H1 (cell line): Measurements from ENCODE around the gene SH2D1A. TPM values are rescaled to one million over a fixed set of nuclear protein-coding genes. Genes with fewer than 3 reads are reported as not detected.

ENCODE experiments used
- CTCF ChIA-PET: fragments of 300-600 bp; sonication (Branson Sonifier 250); formaldehyde crosslinking; loops from one replicate; lab custom pipeline; 2021; ENCODE audit not compliant: partially characterized antibody; lab: Charles Lee
- POLR2A ChIA-PET: fragments of 300-600 bp; sonication (Branson Sonifier 250); formaldehyde crosslinking; loops from one replicate; lab custom pipeline; 2021; ENCODE audit warnings: inconsistent platforms; ENCODE audit not compliant: partially characterized antibody; lab: Charles Lee
- DNase-seq, 2 experiments: peaks; one replicate each; pipeline versions ENCODE4 v3.0.0 to v3.0.0-alpha.2; 2010 to 2022; ENCODE audit warnings: low spot score in 2 of 2, low read depth in 1 of 2, mixed read lengths in 1 of 2
- FAIRE-seq: peaks from 2 replicates; lab custom pipeline; 2011; peaks lifted over from hg19 to GRCh38; lab: Jason Lieb, UNC
- H2AFZ ChIP-seq: 2 replicates; pipeline ENCODE4 v1.8.1; 2012; ENCODE audit warnings: low read length, inconsistent platforms
- H2AK5ac ChIP-seq: 2 replicates; pipeline ENCODE4 v1.6.1; 2013; ENCODE audit warnings: low read depth, low read length
- H2BK120ac ChIP-seq: replicated peaks from 2 replicates; pipeline ENCODE3; 2013; ENCODE audit warnings: low read depth, low read length, inconsistent platforms
- H2BK12ac ChIP-seq: 2 replicates; pipeline ENCODE4 v1.6.1; 2013; ENCODE audit warnings: low read depth, low read length
- H2BK15ac ChIP-seq: 2 replicates; pipeline ENCODE4 v1.6.1; 2013; ENCODE audit warnings: low read length
- H2BK20ac ChIP-seq: 2 replicates; pipeline ENCODE4 v1.6.1; 2013; ENCODE audit warnings: low read length
- H2BK5ac ChIP-seq: 2 replicates; pipeline ENCODE4 v1.6.1; 2013; ENCODE audit warnings: low read depth, low read length
- H3K14ac ChIP-seq: 2 replicates; pipeline ENCODE4 v1.6.1; 2013; ENCODE audit warnings: inconsistent platforms; ENCODE audit not compliant: insufficient read length
- H3K18ac ChIP-seq: 2 replicates; pipeline ENCODE4 v1.6.1; 2013; ENCODE audit warnings: low read length; ENCODE audit errors: extremely low read depth
- H3K23ac ChIP-seq: 2 replicates; pipeline ENCODE4 v1.6.1; 2013; ENCODE audit warnings: inconsistent platforms; ENCODE audit not compliant: insufficient read length
- H3K23me2 ChIP-seq: 2 replicates; pipeline ENCODE4 v1.6.1; 2013; ENCODE audit warnings: low read depth, low read length
- H3K27ac ChIP-seq: 2 replicates; pipeline ENCODE4 v1.6.1; 2011; ENCODE audit warnings: low read depth, low read length, inconsistent platforms
- H3K27me3 ChIP-seq, 4 experiments: replicated peaks in 1 of 4; 1 replicate in 1 of 4; 2 replicates in 3 of 4; pipeline versions ENCODE4 v1.6.1 to v1.8.1; 2011 to 2013; ENCODE audit warnings: low read length in 3 of 4, mild to moderate bottlenecking in 3 of 4, inconsistent platforms in 2 of 4, mixed read lengths in 2 of 4, moderate library complexity in 1 of 4; ENCODE audit not compliant: control insufficient read depth in 3 of 4, insufficient read depth in 3 of 4; ENCODE audit errors: extremely low read depth in 1 of 4
- H3K36me3 ChIP-seq, 4 experiments: 2 replicates each; pipeline versions ENCODE4 v1.6.1 to v1.8.1; 2011 to 2013; ENCODE audit warnings: mild to moderate bottlenecking in 4 of 4, low read length in 3 of 4, moderate library complexity in 2 of 4, control low read depth in 1 of 4, inconsistent platforms in 1 of 4; ENCODE audit not compliant: insufficient read depth in 4 of 4, control insufficient read depth in 2 of 4
- H3K4ac ChIP-seq: replicated peaks from 2 replicates; pipeline ENCODE3; 2013; ENCODE audit warnings: low read length, low read depth, mixed read lengths, inconsistent platforms; ENCODE audit not compliant: insufficient read length
- H3K4me1 ChIP-seq, 4 experiments: replicated peaks in 1 of 4; 1 replicate in 1 of 4; 2 replicates in 3 of 4; pipeline versions ENCODE4 v1.6.1 to v1.8.1; 2011 to 2013; ENCODE audit warnings: low read length in 3 of 4, inconsistent platforms in 2 of 4, mixed read lengths in 1 of 4; ENCODE audit not compliant: insufficient read depth in 4 of 4, control insufficient read depth in 3 of 4
- H3K4me2 ChIP-seq, 2 experiments: 2 replicates each; pipeline versions ENCODE4 v1.6.1 to v1.8.1; 2011 to 2013; ENCODE audit warnings: low read depth in 2 of 2, low read length in 2 of 2, control low read depth in 1 of 2, inconsistent platforms in 1 of 2, mild to moderate bottlenecking in 1 of 2; ENCODE audit not compliant: insufficient read depth in 1 of 2
- H3K4me3 ChIP-seq, 4 experiments: fragments of 200-600, 300-600 bp in 1 of 4; sonication (generic), shearing (Covaris generic), sonication (Bioruptor Twin) in 1 of 4; 2 replicates each; pipeline versions ENCODE4 v1.5.1 to v1.8.1; 2011 to 2016; ENCODE audit warnings: low read length in 4 of 4, low read depth in 3 of 4, control low read depth in 2 of 4, inconsistent platforms in 2 of 4, mild to moderate bottlenecking in 2 of 4, mixed read lengths in 1 of 4, moderate library complexity in 1 of 4; ENCODE audit not compliant: insufficient read depth in 2 of 4; ENCODE audit errors: extremely low read depth in 1 of 4
- H3K56ac ChIP-seq: replicated peaks from 2 replicates; pipeline ENCODE3; 2013; ENCODE audit warnings: low read depth, mild to moderate bottlenecking, mixed read lengths, low read length, inconsistent platforms; ENCODE audit not compliant: insufficient read length
- H3K79me1 ChIP-seq: 2 replicates; pipeline ENCODE4 v1.6.1; 2013; ENCODE audit warnings: low read depth, low read length, control low read depth
- H3K79me2 ChIP-seq, 2 experiments: 2 replicates each; pipeline versions ENCODE4 v1.6.1 to v1.8.1; 2012 to 2013; ENCODE audit warnings: low read length in 2 of 2, mild to moderate bottlenecking in 2 of 2, inconsistent platforms in 1 of 2; ENCODE audit not compliant: insufficient read depth in 2 of 2, control insufficient read depth in 1 of 2
- H3K9ac ChIP-seq, 4 experiments: replicated peaks in 1 of 4; 1 replicate in 1 of 4; 2 replicates in 3 of 4; pipeline versions ENCODE4 v1.6.1 to v1.8.1; 2011 to 2013; ENCODE audit warnings: low read depth in 3 of 4, low read length in 3 of 4, control low read depth in 2 of 4, mild to moderate bottlenecking in 2 of 4, moderate library complexity in 2 of 4, inconsistent platforms in 1 of 4; ENCODE audit errors: extremely low read depth in 1 of 4
- H3K9me3 ChIP-seq, 2 experiments: 2 replicates each; pipeline versions ENCODE4 v1.6.1 to v1.8.1; 2012 to 2013; ENCODE audit warnings: mild to moderate bottlenecking in 2 of 2, moderate library complexity in 2 of 2, control low read depth in 1 of 2, inconsistent platforms in 1 of 2, low read depth in 1 of 2, low read length in 1 of 2, mixed read lengths in 1 of 2; ENCODE audit not compliant: insufficient read depth in 2 of 2
- H4K20me1 ChIP-seq, 2 experiments: replicated peaks in 1 of 2; 2 replicates each; pipeline versions ENCODE3 to v1.8.1; 2011 to 2013; ENCODE audit warnings: inconsistent platforms in 2 of 2, low read length in 2 of 2, mild to moderate bottlenecking in 1 of 2; ENCODE audit not compliant: insufficient read depth in 2 of 2, control insufficient read depth in 1 of 2
- H4K5ac ChIP-seq: 2 replicates; pipeline ENCODE4 v1.6.1; 2013; ENCODE audit warnings: low read length, low read depth, mixed read lengths, inconsistent platforms; ENCODE audit not compliant: insufficient read length
- H4K8ac ChIP-seq: 2 replicates; pipeline ENCODE4 v1.8.0; 2013; ENCODE audit warnings: mild to moderate bottlenecking, moderate library complexity, low read length, inconsistent platforms; ENCODE audit not compliant: insufficient read depth; ENCODE audit errors: extremely low read depth
- H4K91ac ChIP-seq: replicated peaks from 2 replicates; pipeline ENCODE3; 2013; ENCODE audit warnings: low read length, mixed read lengths, inconsistent platforms; ENCODE audit not compliant: insufficient read length
- CBX8 ChIP-seq: fragments of 300-800, 300-1000 bp; sonication (generic); IDR thresholded peaks from 2 replicates; pipeline ENCODE4 v1.7.1; 2016; ENCODE audit warnings: low read depth, low read length, borderline replicate concordance
- CHD1 ChIP-seq: IDR thresholded peaks from 2 replicates; pipeline ENCODE4 v1.6.1; 2012; ENCODE audit warnings: low read depth, low read length, improper control_type of control experiment
- CREB1 ChIP-seq: IDR thresholded peaks from 2 replicates; pipeline ENCODE4 v1.6.1; 2012; ENCODE audit warnings: inconsistent platforms
- CTBP2 ChIP-seq: IDR thresholded peaks from 2 replicates; pipeline ENCODE4 v1.7.0; 2011; ENCODE audit warnings: borderline replicate concordance, mild to moderate bottlenecking, moderate library complexity, mixed read lengths, low read length; ENCODE audit not compliant: insufficient read depth, insufficient read length
- HDAC2 ChIP-seq, 2 experiments: fragments of 300-600 bp in 1 of 2; sonication (generic) in 1 of 2; IDR thresholded peaks; 2 replicates each; pipeline ENCODE4 v1.6.1; 2011 to 2012; ENCODE audit warnings: low read depth in 2 of 2, low read length in 2 of 2, mild to moderate bottlenecking in 2 of 2, moderate library complexity in 2 of 2, borderline replicate concordance in 1 of 2, inconsistent platforms in 1 of 2
- HDAC6 ChIP-seq: IDR thresholded peaks from one replicate; pipeline ENCODE4 v1.7.1; 2012; ENCODE audit warnings: low read depth, mild to moderate bottlenecking, inconsistent platforms, low read length, moderate library complexity
- JUND ChIP-seq: IDR thresholded peaks from 2 replicates; pipeline ENCODE4 v1.6.1; 2011; ENCODE audit warnings: mild to moderate bottlenecking, improper control_type of control experiment, low read length
- POU5F1 ChIP-seq: IDR thresholded peaks from 2 replicates; pipeline ENCODE4 v1.6.1; 2011; ENCODE audit warnings: low read depth, mild to moderate bottlenecking, low read length, moderate library complexity
- SIRT6 ChIP-seq: IDR thresholded peaks from one replicate; pipeline ENCODE4 v1.7.1; 2012; ENCODE audit warnings: low read length, inconsistent platforms
- SP4 ChIP-seq: IDR thresholded peaks from 2 replicates; pipeline ENCODE4 v1.6.1; 2012; ENCODE audit warnings: low read length, inconsistent platforms
- TEAD4 ChIP-seq: IDR thresholded peaks from 2 replicates; pipeline ENCODE4 v1.6.1; 2012; ENCODE audit warnings: low read depth, low read length, inconsistent platforms, mixed read lengths
- ZNF274 ChIP-seq: IDR thresholded peaks from 2 replicates; pipeline ENCODE4 v1.7.0; 2012; ENCODE audit warnings: low read length, borderline replicate concordance; ENCODE audit errors: extremely low read depth
- WGBS, 2 experiments: shearing (Covaris generic) in 1 of 2; methylation state at CpG; one replicate each; pipeline versions ENCODE4 v1.1.6 to v1.1.7; 2013 to 2015; ENCODE audit warnings: low lambda C conversion rate in 2 of 2, mixed read lengths in 2 of 2, inconsistent platforms in 1 of 2, low coverage in 1 of 2, missing lambda C conversion rate in 1 of 2; ENCODE audit not compliant: insufficient replicate concordance in 2 of 2, insufficient coverage in 1 of 2, insufficient read length in 1 of 2; ENCODE audit errors: extremely low coverage in 1 of 2, missing lambda C conversion rate in 1 of 2; 5-methylcytosine and 5-hydroxymethylcytosine counted together
- polyA plus RNA-seq, 7 experiments: library from polyadenylated mRNA; depleted of rRNA in 3 of 7; stranded (reverse) in 5 of 7; unstranded in 2 of 7; fragments of >200 nt in 5 of 7; fragments of 200-250 nt in 2 of 7; gene quantifications; 1 replicate in 5 of 7; 2 replicates in 1 of 7; 4 replicates in 1 of 7; pipeline versions ENCODE4 v1.2.1 to v1.2.3, GENCODE V29; 2011 to 2013; ENCODE audit warnings: missing spikeins in 2 of 7, mixed read lengths in 2 of 7
- total RNA-seq: library from RNA; stranded (reverse); fragmentation: NEBNext Ultra II Directional; extraction: Animal tissue kit (Norgen Biotek cat#: 25700); gene quantifications from 2 replicates; pipeline ENCODE4 v1.2.1, GENCODE V29; 2021
- TF ChIP-seq, protein P1 (sequence below): IDR thresholded peaks from 2 replicates; pipeline ENCODE4 v1.6.1; 2012; ENCODE audit warnings: inconsistent platforms

The SH2D1A gene
- total and polyA plus RNA-seq, 2 of the 8 experiments (the other 6 are each of a cell fraction or from before 2014, with no cell fraction given): not detected

DNA sequence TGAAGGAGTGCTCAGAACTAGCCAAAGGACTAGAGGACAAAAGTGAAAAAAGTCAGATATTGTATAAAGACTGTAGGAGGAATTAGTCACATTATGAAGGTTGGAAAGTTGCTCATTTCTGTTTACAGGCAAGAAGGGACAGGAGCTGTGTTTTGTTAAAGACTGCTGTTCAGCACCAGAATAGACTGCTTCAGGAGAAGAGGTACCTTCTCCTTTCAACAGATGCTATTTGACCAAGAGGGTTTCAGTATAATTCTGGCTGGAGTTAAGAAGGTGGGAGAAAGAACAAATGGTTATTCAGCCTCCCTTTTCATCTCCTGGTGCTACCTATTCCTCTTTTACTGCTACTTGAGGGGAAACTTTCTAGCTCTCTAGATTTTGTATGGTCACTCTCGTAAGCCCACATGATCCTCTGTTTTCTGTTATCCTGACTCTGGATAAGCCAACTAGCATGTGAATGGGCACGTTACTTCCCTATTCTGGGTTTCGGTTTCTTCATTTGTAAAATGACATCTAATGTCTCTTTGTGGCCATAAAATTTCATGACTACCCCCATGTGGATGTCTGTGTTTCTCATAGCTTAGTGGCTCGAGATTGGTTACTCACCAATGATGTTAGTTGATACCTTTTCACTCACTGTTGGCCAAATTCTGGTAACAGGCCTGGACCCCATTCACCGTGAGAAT is 68.9 kb downstream of the SH2D1A start:
- WGBS, 2 experiments: 83% methylated on average over 5 of the region's 5 CpGs; no CpG with 5 or more reads in 1 of the 2 experiments
- H3K4me3 ChIP-seq: no peak overlapping the region
- no peaks in the 10 kb centered on the region for H3K79me2 ChIP-seq
- no peak overlapping the region for H2BK15ac ChIP-seq
- no peak overlapping the region for H3K23ac ChIP-seq
- no peaks in the 10 kb centered on the region for H3K36me3 ChIP-seq
- no peak overlapping the region for H2BK5ac ChIP-seq
- H2BK12ac ChIP-seq: no peak overlapping the region
- ChIA-PET CTCF (interaction anchor here (0.6 to 0.9 kb wide), 2 partner anchors 183 to 248 kb away, joined by 3 read pairs; no protein-coding TSS in a partner anchor), POLR2A (no interaction called here)
- no peak overlapping the region for H3K4ac ChIP-seq
- FAIRE-seq (no peak), DNase-seq (no peak)
- H3K27me3 ChIP-seq: no peaks in the 10 kb centered on the region
- H3K9ac ChIP-seq: no peak overlapping the region
- no peak overlapping the region for H2BK120ac ChIP-seq
- H2AK5ac ChIP-seq: no peak overlapping the region
- H4K20me1 ChIP-seq: peaks cover 0 to 1% of the 10 kb centered on the region in 2 experiments
- no peak overlapping the region for H3K27ac ChIP-seq
- H4K91ac ChIP-seq: no peak overlapping the region
- H4K8ac ChIP-seq: no peak overlapping the region
- H3K4me2 ChIP-seq: no peak overlapping the region
- no peak overlapping the region for H3K18ac ChIP-seq
- no peak overlapping the region for H2BK20ac ChIP-seq
- H2AFZ ChIP-seq: no peak overlapping the region
- H3K14ac ChIP-seq: no peak overlapping the region
- H3K56ac ChIP-seq: no peak overlapping the region
- no peaks in the 10 kb centered on the region; a peak in 1 of 7 replicates for H3K4me1 ChIP-seq
- H4K5ac ChIP-seq: no peak overlapping the region
- no peaks in the 10 kb centered on the region for H3K9me3 ChIP-seq
- no peaks in the 10 kb centered on the region for H3K79me1 ChIP-seq
- no peaks in the 10 kb centered on the region for H3K23me2 ChIP-seq
- TF ChIP-seq HDAC2 (IDR thresholded peaks at IDR 0.05; ENCODE audit: borderline replicate concordance in 1 of 2, low read depth in 2 of 2, low read length in 2 of 2): no peak
- no peak for TF ChIP-seq CTBP2
- TF ChIP-seq ZNF274: no peak
- no peak for TF ChIP-seq CHD1
- TF ChIP-seq TEAD4: no peak
- no peak for TF ChIP-seq SIRT6
- no peak for TF ChIP-seq HDAC6
- TF ChIP-seq CBX8: no peak
- no peak for TF ChIP-seq POU5F1
- no peak for TF ChIP-seq CREB1
- TF ChIP-seq SP4: no peak
- TF ChIP-seq JUND: no peak
- TF ChIP-seq, protein P1, sequence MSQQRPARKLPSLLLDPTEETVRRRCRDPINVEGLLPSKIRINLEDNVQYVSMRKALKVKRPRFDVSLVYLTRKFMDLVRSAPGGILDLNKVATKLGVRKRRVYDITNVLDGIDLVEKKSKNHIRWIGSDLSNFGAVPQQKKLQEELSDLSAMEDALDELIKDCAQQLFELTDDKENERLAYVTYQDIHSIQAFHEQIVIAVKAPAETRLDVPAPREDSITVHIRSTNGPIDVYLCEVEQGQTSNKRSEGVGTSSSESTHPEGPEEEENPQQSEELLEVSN: no peak
